ENCODE data around the gene MTA3.
A peak's percentile ranks its signal among the peaks of the same experiment; 100 is the strongest.

The MTA3 gene

DNA sequence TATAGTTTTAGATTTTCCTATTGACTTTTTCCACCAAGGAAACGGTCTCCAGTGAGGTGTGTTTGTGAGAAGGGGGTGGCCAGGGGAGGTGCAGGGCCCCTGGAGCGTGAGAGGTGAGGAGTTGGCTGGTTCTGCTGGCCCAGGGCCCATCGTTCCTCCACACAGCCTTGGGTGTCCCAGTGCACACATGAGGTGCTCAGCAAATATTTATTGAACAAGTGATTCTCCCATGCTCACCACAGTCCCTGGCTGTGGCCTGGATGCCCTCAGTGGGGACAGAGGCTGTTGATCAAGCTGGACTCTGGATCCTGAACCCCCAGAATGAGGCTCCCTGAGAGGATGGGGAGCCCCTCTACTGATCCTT is 219.0 kb downstream of the MTA3 start:
- no peak for ATAC-seq
- DNase-seq, result no peak

DNA sequence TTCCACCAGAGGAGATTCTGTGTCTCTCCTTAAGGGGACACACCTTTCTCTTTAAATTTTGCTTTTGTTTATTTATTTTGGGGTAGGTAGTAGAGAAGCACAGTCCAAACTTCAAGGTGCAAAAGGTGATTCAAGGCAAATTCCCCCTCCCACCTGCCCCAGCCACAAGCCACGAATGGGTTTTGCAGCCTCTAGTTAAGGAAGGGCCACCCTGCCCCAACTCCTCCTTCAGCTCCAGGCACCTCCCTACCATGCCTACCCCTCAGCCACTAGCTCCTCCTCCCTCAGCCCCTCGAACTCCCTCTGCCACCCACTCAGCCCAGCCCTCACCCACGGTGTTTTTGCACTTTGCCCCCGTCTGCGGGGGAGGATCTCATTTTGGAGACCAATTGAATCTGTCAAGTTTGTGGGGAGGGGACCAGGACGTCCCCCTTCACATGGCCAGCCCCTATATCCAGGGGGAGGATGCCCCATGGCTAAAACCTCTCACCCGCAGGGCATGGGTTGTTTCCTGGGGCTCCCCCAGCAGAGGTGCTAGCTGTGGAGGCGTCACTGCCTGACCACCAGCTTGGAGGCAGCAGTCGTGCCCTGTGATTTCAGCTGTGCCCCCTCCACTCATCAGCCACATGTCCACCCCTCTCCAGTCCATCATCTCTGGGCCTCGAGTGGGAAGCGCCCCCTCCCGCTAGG is 219.5 kb downstream of the MTA3 start:
- no peak for DNase-seq
- ATAC-seq, result peak; percentile 44

DNA sequence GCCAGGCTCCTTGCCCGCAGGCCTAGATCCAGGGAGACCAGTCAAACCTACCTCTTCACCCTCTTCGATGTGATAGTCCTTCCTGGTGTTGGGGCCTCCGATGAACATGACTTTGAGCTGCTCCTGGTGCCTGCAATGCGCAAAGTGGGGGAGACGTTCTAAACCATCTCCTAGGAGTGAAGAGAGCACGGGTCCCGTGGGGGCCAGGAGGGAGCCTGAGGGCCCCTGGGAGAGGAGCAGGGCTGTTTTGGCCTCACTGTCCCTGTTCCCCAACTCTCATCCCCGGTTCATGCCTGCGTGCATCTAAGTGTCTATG is 220.0 kb downstream of the MTA3 start:
- no peak for DNase-seq

DNA sequence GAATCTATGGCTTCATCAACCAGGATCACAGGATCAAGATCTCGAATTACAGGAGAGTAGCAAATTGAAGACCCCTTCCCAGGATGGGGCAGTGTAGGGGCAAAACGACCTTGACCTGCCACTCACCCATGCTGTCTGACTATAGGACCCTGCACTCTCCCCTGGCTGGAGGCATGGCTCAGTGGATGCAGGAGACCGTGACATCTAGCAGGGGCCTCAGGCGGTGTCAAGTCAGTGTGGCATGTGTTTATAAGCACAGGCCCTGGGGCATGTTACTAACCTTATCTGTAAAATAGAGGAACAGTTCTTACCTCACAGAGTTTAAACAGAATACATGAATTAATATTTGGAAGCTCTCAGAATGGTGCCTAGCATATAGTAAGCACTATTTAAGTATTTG is 220.4 kb downstream of the MTA3 start:
- ATAC-seq (no peak), DNase-seq (no peak)

More for the DNA sequence above, 220.0 kb downstream of the MTA3 start:
- ATAC-seq, result no peak

DNA sequence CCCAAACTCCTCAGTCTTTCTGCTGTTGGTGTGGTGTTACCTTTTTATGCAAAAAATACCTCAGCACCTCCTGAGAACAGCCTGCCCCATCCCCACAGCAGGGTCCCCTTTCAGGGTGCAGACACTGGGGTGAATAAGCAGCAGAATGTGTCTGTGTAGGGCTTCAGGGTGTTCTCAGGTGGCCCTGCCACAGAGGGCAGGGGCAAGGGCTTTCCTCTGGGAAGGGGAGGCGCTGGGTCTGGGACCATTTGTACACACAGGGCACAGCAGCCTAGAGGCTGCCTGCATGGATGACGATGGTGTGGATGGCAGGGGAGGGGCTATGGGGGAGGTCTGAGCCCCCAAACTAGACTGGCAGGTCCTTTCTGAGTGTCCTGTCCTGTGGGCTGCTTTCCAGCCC is 221.3 kb downstream of the MTA3 start:
- DNase-seq, result no peak
- no peak for ATAC-seq

DNA sequence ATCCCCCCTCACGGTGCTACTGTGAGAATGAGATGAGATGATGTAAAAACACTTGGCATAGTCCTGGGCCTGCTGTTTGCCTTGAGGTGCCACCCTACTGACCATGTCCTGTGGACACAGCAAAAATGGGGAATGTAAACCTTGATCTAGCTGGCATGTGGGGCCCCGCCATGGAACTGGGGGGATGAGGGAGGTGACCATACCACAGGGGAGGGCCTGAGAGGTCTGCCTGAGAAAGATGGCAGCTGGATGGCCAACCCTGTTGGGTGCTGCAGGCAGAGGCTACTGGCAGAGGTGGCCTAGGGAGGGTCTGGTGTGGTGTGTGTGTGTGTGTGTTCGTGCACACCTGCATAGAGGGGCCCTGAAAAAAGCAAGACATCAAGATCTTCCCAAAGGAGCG is 223.2 kb downstream of the MTA3 start:
- ATAC-seq, result no peak
- DNase-seq, result no peak

DNA sequence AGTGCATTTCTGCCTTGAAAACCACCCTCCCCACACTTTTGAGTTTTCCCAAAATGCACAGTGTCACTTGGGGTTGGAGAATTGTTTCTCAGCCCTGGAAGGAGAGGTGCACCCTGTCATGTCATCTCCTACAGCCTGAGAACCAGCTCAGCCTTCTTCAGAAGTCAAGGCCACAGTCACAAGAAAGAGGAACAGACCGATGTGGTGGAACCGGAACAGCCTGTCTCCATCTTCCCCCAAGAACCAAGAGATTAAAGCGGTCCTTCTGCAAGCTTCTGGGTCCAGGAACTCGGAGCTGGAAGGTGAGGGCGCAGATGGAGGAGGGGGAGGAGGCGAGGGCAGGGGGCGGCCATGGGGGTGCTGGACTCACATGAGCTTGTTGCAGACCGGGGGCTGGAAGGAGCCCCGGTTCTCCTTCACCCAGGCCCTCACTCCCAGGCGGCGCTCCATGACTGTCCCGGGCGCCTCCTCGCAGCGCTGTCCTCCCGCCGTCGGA is 223.7 kb downstream of the MTA3 start:
- peak; percentile 28 for ATAC-seq
- DNase-seq, result no peak

DNA sequence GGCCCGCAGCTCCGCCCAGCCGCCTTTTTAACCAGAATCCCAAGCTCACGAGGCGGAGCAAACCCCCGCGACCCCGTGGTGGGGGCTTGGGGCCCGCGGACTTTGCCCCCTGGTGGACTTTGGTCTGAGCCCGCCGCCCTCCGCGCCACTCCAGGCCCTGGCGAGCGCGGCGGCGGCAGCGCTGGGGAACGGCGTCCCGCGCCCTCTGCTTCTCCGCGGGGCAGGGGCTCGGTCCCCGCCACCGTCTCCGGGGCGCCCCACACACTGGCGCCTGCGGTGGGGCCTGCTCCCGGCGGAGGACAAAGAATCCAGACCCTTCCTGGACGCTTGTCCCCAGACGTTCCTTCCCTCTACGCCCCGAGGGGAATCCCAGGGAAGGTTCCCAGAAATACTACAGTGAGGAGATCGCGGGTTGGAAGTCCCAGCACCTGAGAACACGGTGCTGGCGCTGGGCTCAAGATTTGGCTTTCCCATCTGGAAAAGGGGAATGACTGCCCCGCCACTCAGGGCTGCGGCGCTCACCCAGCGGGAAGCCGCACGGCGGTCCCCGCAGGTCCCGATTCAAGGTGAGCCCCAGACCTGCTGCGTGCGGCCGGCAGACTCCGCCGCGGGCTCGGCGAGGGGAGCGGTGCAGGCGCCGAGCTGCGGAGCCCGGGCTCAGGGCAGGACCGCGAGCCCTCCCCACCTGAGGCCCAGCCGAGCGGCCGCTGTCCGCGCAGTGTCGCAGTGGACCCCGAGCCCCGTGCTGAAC is 224.3 kb downstream of the MTA3 start, which contains the start of gene HAAO:
Gene HAAO, minus strand, starts transcription at position 1 of the 751 bp plus-strand sequence. CDS start 47 bp downstream, outside the sequence.
- DNase-seq (peak; percentile 34), ATAC-seq (peak; percentile 53)

DNA sequence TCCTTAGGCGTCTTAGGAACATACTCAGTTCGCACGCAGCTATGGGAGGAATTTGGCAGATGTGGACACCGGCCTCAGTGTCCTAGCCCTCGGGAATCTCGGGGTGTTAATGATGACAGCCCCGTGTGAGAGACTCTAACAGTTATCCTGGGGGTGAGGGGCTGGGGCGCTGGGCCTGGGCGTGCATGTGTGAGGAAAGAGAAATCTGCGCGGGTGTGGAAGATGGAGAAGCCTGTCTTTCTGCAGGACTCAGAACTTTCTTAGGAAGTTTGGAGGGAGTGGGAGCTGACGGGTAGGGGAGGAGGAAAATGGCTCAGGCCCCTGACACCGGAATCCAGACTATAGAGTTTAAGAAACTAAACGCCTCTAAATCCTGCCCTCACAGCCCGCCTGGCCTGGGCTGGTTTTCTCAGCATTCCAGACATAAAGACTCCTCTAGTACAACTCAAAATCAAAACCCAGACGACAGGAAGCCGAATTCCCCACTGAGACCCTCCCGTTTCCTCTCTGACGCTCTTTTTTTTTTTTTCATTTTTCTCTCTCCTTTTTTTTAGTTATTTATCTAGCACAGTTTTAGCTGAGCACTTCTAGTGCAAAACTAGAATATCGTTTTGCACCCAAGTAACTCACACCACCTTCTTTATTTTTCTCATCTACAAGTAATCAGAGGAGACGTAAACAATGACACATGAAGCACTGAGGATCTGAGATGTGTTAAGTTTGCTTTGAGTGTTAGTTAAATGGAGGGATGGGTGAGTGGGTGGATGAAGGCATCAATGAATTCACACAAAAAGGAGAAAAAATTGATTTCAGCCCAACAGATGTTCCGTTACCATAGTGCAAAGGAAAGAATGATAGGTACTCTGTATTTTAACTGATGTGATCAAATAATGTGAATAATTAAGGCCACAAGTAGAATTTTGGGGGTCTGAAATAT is 225.2 kb downstream of the MTA3 start:
- ATAC-seq (no peak), DNase-seq (no peak)

DNA sequence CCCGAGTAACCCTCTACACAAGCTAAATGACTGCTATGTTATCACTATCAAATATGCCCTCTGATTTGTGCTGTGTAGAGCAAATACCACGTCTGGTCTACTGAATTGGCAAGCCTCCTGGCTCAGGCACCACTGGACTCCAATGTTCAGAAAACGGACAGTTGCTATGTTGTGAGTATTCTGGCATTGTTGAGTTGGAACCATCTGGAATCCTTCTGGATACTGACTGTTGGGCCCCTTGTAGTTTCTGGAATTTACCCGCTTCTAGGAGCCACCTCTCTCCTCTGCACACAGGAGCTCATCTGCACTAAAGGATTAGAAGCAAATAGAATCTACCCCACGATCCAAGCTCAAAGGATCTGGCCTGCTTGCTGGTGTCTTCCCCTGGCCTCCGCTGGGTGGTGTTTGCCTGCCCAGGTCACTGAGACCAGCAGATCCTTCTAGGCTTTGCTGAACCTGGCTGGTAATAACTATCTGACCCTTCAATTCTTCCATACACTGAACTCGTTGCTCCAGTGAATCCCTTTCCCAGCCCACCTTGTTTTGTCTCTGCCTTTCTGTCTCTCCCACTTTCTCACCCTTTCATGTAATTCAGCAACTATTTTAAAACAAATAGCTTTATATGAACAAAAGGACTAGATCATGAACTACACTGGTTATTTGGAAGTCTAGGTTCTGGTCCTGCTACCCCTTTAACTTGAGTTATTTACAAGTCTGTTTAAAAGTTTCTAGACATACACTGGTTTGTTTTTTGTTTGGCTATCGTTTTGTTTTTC is 226.0 kb downstream of the MTA3 start:
- no peak for DNase-seq
- no peak for ATAC-seq

DNA sequence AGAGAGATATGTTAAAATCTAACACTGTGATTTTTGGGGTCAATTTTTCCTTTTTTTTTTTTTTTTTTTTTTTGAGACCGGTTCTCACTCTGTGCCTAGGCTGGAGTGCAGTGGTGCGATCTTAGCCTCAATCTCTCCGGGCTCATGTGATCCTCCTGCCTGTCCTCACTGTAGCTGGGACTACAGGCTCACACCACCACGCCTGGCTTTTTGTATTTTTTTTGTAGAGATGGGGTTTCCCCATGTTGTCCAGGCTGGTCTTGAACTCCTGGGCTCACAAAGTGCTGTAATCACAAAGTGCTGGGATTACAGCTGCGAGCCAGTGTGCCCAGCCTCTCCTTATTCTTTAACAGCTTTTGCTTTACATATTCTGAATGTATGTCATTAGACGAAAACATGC is 226.8 kb downstream of the MTA3 start:
- ATAC-seq, result no peak
- no peak for DNase-seq

DNA sequence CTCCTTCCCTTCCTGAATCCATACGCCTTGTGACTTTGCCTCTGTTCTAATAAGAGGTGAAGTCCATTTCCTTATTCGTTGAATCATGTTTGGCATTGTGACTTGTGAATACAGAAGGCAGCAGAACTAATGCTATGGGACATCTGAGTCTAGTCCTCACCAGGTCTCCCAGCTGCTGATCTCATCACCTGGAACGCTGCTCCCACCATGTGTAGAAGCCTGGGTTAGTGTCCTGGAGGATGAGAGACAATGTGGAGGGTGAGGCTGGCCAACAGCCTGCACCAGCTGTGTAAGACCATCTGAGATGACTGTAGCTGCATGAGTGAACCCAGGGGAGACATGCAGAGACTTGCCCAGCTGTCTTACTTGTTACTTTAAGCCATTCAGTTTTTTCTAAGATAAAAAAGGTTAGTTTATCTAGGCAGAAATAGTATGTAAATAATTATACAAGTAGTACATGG is 227.4 kb downstream of the MTA3 start:
- DNase-seq (no peak), ATAC-seq (no peak)

DNA sequence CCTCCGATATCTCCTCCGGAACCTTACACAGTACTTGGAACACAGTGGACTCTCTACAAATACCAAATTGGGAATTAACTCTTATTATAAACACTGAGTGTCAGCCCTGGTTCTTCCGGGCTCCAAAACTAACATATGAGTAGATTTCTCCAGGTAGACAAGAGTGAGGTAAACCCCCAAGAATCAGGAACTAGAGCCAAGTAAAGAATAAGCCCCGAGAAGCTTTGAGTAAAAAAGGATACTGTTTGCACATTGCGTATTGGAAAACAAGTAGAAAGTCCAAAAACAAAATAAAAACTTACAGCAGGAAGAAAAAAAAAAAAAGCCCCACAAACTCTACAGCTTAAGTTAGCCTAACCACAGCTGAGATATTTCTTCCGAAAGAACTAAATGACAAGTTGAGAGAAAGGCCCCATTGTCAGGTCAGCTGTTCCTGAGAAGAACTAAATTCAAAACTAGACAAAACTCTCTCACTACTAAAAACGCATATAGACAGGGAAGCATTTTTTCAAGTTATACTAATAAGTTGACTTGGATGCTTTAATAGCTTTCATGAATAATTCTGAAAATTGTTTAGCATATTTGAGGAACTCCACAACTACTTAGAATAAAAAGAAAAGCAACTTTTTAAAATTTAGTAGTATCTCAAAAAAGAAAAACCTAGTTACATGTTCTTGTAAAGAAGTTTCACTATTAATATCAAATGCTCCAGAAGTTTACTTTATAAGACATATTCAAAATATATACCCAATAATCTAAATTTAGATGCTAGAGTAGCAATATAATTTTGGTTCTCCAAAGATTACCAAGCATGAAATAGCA is 228.2 kb downstream of the MTA3 start:
- DNase-seq (no peak), ATAC-seq (no peak)

DNA sequence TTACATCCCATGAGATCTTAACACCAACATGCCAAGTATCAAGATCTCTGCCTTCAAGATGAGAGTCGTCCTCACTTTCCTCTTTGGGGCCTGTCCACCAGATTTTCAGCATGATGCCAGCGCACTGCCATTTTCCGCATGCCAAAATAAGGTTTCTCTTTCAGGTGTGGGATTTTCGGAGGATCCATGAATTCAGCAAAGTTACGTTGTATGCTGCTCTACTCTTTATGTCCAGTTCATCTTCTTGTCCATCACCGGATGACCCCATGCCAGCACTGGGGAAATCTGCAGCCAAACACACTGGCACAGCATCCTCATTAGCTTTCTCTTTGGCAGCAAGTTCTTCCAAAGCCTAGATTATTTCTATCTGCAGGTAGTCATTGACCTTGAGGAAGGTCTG is 228.8 kb downstream of the MTA3 start:
- no peak for DNase-seq
- ATAC-seq, result no peak

DNA sequence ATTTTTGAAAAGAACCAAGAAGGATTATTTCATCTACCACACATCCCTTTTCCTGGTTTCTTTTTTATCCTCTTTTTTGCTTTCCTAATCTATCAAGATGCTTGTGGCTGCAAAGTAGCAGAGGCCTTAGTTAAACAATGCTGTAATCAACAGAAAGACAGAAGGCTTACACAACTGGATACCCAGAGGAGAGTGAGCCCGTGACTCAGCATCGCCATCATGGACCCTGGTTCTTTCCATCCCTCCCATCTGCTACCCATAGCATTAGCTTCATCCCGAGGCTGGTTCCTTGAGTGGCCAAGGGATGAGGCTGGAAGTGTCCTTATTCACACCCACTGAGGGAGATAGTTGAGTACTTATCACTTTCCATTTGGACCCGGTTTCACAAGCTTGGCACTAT is 231.4 kb downstream of the MTA3 start:
- ATAC-seq (no peak), DNase-seq (no peak)

DNA sequence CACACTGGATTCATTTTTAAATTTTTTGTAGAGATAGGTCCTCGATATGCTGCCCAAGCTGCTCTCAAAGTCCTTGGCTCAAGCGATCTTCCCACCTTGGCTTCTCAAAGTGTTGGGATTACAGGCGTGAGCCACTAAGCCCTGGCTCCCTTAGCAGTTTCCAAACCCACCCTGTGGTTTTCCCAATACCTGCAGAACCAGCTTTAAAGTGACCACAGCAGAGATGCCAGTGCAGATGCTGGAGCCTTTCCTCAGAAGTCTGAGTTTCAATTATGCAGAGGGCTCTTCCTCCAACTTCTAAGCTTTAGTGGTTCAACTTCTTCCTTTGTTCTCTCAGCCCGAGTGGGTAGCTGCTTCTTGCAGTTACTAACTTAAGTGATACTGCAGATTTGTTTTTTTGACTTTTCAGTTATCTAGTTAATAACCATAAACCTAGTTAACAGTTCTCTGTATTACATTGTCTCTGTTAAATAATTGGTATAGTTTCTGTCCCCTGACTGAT is 232.1 kb downstream of the MTA3 start:
- DNase-seq (no peak), ATAC-seq (no peak)

DNA sequence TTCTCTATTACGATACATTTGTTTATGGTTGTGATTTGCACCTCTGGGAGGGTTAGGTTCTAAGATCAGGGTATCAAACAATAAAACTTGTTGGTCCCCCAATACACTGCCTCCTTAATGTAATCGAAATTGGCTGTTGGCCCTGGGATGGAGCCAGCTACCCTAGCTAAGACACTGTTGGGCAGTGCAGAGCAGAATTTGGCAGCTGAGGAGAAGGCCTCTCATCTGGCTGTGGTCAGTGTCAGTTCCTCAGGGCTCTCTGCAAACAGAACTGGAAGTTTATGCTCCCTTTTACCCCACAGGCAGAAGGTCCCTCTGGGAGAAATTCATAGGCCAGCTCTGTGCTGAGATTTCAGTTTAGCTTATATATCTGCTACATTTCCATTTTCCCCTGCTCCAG is 232.5 kb downstream of the MTA3 start:
- DNase-seq (no peak), ATAC-seq (no peak)

DNA sequence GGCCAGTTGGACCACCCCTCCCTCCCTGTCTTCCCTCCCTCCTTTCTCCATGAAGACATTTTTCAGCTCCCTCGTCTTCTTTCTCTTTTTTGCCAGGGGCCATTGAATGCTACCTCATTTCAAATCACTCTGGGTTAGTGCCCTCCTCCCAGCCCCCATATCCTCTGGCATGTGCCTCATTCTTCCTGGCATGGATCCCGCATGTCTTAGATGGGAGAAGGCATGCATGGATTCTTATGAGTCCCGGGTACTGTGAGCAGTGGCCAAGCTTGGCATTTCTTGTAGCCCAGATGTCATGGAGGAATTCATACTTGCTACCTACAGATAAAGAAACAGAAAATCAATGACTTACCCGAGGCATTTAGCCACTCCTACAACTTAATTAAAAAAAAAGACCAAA is 232.9 kb downstream of the MTA3 start:
- no peak for DNase-seq
- ATAC-seq, result no peak

DNA sequence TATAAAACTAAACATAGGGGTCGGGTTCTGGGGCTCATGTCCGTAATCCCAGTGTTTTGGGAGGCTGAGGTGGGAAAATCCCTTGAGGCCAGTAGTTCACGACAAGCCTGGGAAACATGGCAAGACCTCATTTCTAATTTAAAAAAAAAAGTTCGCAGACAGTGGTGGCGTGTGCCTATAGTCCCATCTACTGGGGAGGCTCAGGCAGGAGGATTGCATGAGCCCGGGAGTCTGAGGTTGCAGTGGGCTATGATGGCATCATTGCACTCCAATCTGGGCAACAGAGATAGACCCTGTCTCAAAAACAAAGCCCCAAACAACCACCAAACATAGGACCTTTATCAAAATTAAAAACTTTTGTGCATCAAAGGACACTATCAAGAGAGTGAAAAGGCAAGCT is 233.7 kb downstream of the MTA3 start:
- no peak for ATAC-seq
- DNase-seq, result no peak

DNA sequence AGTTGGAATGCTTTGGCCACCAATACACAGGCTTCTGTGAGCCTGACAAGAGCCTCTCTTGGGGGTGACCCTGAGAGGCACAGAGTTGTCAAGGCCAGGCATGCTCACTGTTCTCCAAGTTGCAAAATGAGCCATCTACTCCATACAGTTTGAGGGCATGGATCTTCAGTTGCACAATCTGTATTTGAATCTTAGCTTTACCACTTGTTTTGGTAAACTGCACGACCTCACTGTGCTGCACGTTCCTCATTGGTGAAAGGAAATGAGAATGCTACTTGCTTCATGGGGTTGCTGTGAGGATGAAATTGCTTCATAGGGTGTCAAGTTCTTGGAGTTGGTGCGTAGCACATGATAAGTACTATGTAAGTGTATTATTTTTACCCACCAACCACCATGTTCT is 235.9 kb downstream of the MTA3 start:
- ATAC-seq (no peak), DNase-seq (no peak)

DNA sequence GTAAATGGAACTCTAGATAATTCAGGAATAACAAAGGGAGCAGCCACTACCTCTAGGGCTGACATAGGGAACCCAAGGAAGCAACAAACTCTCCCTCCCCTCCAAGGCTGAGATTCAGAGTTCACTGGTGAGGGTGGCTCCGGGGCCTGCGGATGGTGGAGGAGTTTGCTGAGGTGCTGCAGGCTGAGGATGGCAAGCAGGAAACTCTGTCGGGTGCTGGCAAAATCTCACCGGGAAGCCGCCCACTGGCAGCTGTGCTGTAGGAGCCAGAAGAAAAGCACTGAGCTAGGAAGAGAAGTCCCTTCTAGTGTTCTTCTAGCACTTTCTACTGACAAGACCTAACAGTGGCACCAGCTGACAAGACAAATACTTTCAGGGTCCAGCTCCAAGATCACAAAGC is 236.5 kb downstream of the MTA3 start:
- ATAC-seq (no peak), DNase-seq (no peak)

All from stimulated activated naive CD8-positive, alpha-beta T cell treated with anti-CD3 and anti-CD28 coated beads, Interleukin-15, Interleukin-2, amounts not matched to agents 100 U/mL and 50 U/mL, for 24 hours (primary cell).